IMR-90 (cell line): ENCODE results near the gene RAB37. TPM values are rescaled to one million over a fixed set of nuclear protein-coding genes. Genes with fewer than 3 reads are reported as not detected.

ENCODE experiments used
- ATAC-seq: fragments of 200-7000 bp; cut with Tn5 transposase; 2 replicates; pipeline ENCODE4 v1.9.1; 2020; ENCODE audit warnings: low read depth, mild to moderate bottlenecking, moderate library complexity
- BruUV-seq: library from RNA; stranded (reverse); fragments of 400-500 nt; replicated peaks from 2 replicates; lab custom pipeline; 2021; lab: Mats Ljungman, UMichigan
- CTCF ChIA-PET: fragments of 300-600 bp; formaldehyde crosslinking; extraction: SDS; loops from one replicate; lab custom pipeline; 2021; ENCODE audit warnings: antibody characterized with exemption; lab: Yijun Ruan, JAX
- POLR2A ChIA-PET: fragments of 300-600 bp; sonication (Branson Sonifier 250); formaldehyde crosslinking; loops from one replicate; lab custom pipeline; 2022; ENCODE audit warnings: antibody characterized with exemption; ENCODE audit not compliant: unreplicated experiment; lab: Charles Lee
- DNase-seq: peaks from one replicate; pipeline ENCODE4 v3.0.0; 2013
- H2AFZ ChIP-seq: replicated peaks from 2 replicates; pipeline ENCODE3; 2013; ENCODE audit warnings: low read length, mild to moderate bottlenecking; ENCODE audit not compliant: poor library complexity
- H2AK5ac ChIP-seq: 2 replicates; pipeline ENCODE4 v1.6.1; 2013; ENCODE audit warnings: low read depth, low read length, inconsistent platforms
- H2AK9ac ChIP-seq: replicated peaks from 2 replicates; pipeline ENCODE3; 2013; ENCODE audit warnings: mild to moderate bottlenecking, low read depth, low read length, moderate library complexity; ENCODE audit not compliant: poor library complexity
- H2BK120ac ChIP-seq: 2 replicates; pipeline ENCODE4 v1.6.1; 2013; ENCODE audit warnings: low read depth, low read length, inconsistent platforms
- H2BK15ac ChIP-seq: 3 replicates; pipeline ENCODE4 v1.6.1; 2013; ENCODE audit warnings: low read depth, low read length, inconsistent platforms
- H2BK20ac ChIP-seq: 2 replicates; pipeline ENCODE4 v1.6.1; 2013; ENCODE audit warnings: low read depth, mild to moderate bottlenecking, inconsistent platforms, low read length, moderate library complexity
- H2BK5ac ChIP-seq: 2 replicates; pipeline ENCODE4 v1.6.1; 2013; ENCODE audit warnings: mild to moderate bottlenecking, low read depth, low read length, inconsistent platforms; ENCODE audit not compliant: poor library complexity, severe bottlenecking
- H3K14ac ChIP-seq: replicated peaks from 2 replicates; pipeline ENCODE4 v1.6.1; 2013; ENCODE audit warnings: low read depth, low read length, inconsistent platforms
- H3K18ac ChIP-seq: 2 replicates; pipeline ENCODE4 v1.6.1; 2013; ENCODE audit warnings: low read depth, low read length, control low read depth
- H3K23ac ChIP-seq: 2 replicates; pipeline ENCODE4 v1.6.1; 2013; ENCODE audit warnings: low read depth, low read length, inconsistent platforms
- H3K27ac ChIP-seq: 2 replicates; pipeline ENCODE4 v1.5.1; 2013; ENCODE audit warnings: mild to moderate bottlenecking, control low read depth, low read length; ENCODE audit not compliant: insufficient read depth
- H3K27me3 ChIP-seq: 2 replicates; pipeline ENCODE4 v1.6.1; 2013; ENCODE audit warnings: low read length; ENCODE audit not compliant: control insufficient read depth, insufficient read depth
- H3K36me3 ChIP-seq: 2 replicates; pipeline ENCODE4 v1.6.1; 2013; ENCODE audit warnings: low read length, mixed read lengths; ENCODE audit not compliant: control insufficient read depth, insufficient read depth
- H3K4ac ChIP-seq: 2 replicates; pipeline ENCODE4 v1.6.1; 2013; ENCODE audit warnings: low read depth, low read length, inconsistent platforms
- H3K4me1 ChIP-seq: 2 replicates; pipeline ENCODE4 v1.6.1; 2013; ENCODE audit warnings: low read length, mixed read lengths; ENCODE audit not compliant: control insufficient read depth, insufficient read depth
- H3K4me2 ChIP-seq: 2 replicates; pipeline ENCODE4 v1.6.1; 2013; ENCODE audit warnings: low read depth, mild to moderate bottlenecking, control low read depth, low read length, moderate library complexity
- H3K4me3 ChIP-seq: 2 replicates; pipeline ENCODE4 v1.5.1; 2013; ENCODE audit warnings: low read depth, mild to moderate bottlenecking, control low read depth, low read length, moderate library complexity; ENCODE audit not compliant: insufficient read depth
- H3K56ac ChIP-seq: 2 replicates; pipeline ENCODE4 v1.6.1; 2013; ENCODE audit warnings: low read length, inconsistent platforms; ENCODE audit not compliant: insufficient read depth; ENCODE audit errors: extremely low read depth
- H3K79me1 ChIP-seq, 2 experiments: 2 replicates each; pipeline ENCODE4 v1.6.1; 2013; ENCODE audit warnings: low read length in 2 of 2, inconsistent platforms in 1 of 2, low read depth in 1 of 2
- H3K9ac ChIP-seq: 2 replicates; pipeline ENCODE4 v1.6.1; 2013; ENCODE audit warnings: low read depth, low read length, control low read depth
- H3K9me1 ChIP-seq: 2 replicates; pipeline ENCODE4 v1.6.1; 2013; ENCODE audit warnings: low read length, inconsistent platforms; ENCODE audit not compliant: insufficient read depth
- H3K9me3 ChIP-seq: 2 replicates; pipeline ENCODE4 v1.6.1; 2013; ENCODE audit warnings: low read length; ENCODE audit not compliant: control insufficient read depth, insufficient read depth
- H4K20me1 ChIP-seq: 2 replicates; pipeline ENCODE4 v1.6.1; 2013; ENCODE audit warnings: low read length, inconsistent platforms; ENCODE audit not compliant: insufficient read depth
- H4K5ac ChIP-seq: 2 replicates; pipeline ENCODE4 v1.6.1; 2013; ENCODE audit warnings: mild to moderate bottlenecking, low read depth, low read length, control low read depth
- H4K8ac ChIP-seq, 2 experiments: 2 replicates each; pipeline ENCODE4 v1.6.1; 2013; ENCODE audit warnings: low read depth in 2 of 2, low read length in 2 of 2, control low read depth in 1 of 2, inconsistent platforms in 1 of 2
- H4K91ac ChIP-seq: 2 replicates; pipeline ENCODE4 v1.6.1; 2013; ENCODE audit warnings: low read depth, low read length, inconsistent platforms; ENCODE audit not compliant: insufficient read depth
- BHLHE40 ChIP-seq: fragments of 150-350 bp; IDR thresholded peaks from 2 replicates; pipeline ENCODE4 v1.6.1; 2016; ENCODE audit warnings: mild to moderate bottlenecking, low read depth, low read length
- CEBPB ChIP-seq: IDR thresholded peaks from 2 replicates; pipeline ENCODE4 v1.6.1; 2012; ENCODE audit warnings: low read depth, low read length, improper control_type of control experiment
- CHD1 ChIP-seq: IDR thresholded peaks from 2 replicates; pipeline ENCODE4 v1.6.1; 2012; ENCODE audit warnings: low read depth, low read length, improper control_type of control experiment
- FOS ChIP-seq: fragments of 150-350 bp; IDR thresholded peaks from 2 replicates; pipeline ENCODE4 v1.6.1; 2016; ENCODE audit warnings: low read depth, low read length
- MAFK ChIP-seq: IDR thresholded peaks from 2 replicates; pipeline ENCODE4 v1.6.1; 2012; ENCODE audit warnings: low read depth, low read length, improper control_type of control experiment
- MAZ ChIP-seq: IDR thresholded peaks from 2 replicates; pipeline ENCODE4 v1.6.1; 2012; ENCODE audit warnings: low read depth, mild to moderate bottlenecking, low read length, improper control_type of control experiment, moderate library complexity, borderline replicate concordance
- NFE2L2 ChIP-seq: fragments of 150-350 bp; IDR thresholded peaks from 2 replicates; pipeline ENCODE4 v1.6.1; 2016; ENCODE audit warnings: low read depth, mild to moderate bottlenecking, low read length
- POLR2A ChIP-seq: IDR thresholded peaks from 2 replicates; pipeline ENCODE4 v1.6.1; 2012; ENCODE audit warnings: mild to moderate bottlenecking, low read depth, low read length
- RCOR1 ChIP-seq: IDR thresholded peaks from 2 replicates; pipeline ENCODE4 v1.6.1; 2012; ENCODE audit warnings: mild to moderate bottlenecking, low read length, improper control_type of control experiment; ENCODE audit not compliant: insufficient replicate concordance
- RFX5 ChIP-seq: IDR thresholded peaks from 2 replicates; pipeline ENCODE4 v1.8.0; 2012; ENCODE audit warnings: low read depth, mild to moderate bottlenecking, low read length, moderate library complexity
- SMC3 ChIP-seq: fragments of 150-350 bp; IDR thresholded peaks from 2 replicates; pipeline ENCODE4 v1.6.1; 2016; ENCODE audit warnings: low read depth, mild to moderate bottlenecking, antibody characterized with exemption, low read length, moderate library complexity
- whole genome bisulfite sequencing, 2 experiments: methylation state at CpG; one replicate each; pipeline versions ENCODE4 v1.1.5 to v1.1.7; 2013; ENCODE audit warnings: missing lambda C conversion rate in 2 of 2; ENCODE audit not compliant: insufficient read length in 1 of 2; ENCODE audit errors: extremely low coverage in 2 of 2; 5-methylcytosine and 5-hydroxymethylcytosine counted together
- dilution Hi-C: fragments of 300-500 bp; cut with HindIII; formaldehyde crosslinking; loops from one replicate; pipeline ENCODE4 v1.14.3; 2018; ENCODE audit warnings: low sequenced_read_pairs; ENCODE audit not compliant: unreplicated experiment
- in situ Hi-C: fragments of 300-500 bp; cut with MboI; formaldehyde crosslinking; loops from 3 replicates; pipeline ENCODE4 v1.14.3; 2019; ENCODE audit warnings: low sequenced_read_pairs, inconsistent platforms, mixed read lengths
- intact Hi-C: fragments of 100-400 bp; cut with micrococcal nuclease; formaldehyde crosslinking; loops from 2 replicates; pipeline ENCODE4 v1.10.0; 2022
- polyA plus RNA-seq, 3 experiments: library from polyadenylated mRNA; depleted of rRNA; stranded (reverse); fragments of >200 nt; gene quantifications; 2 replicates each; pipeline ENCODE4 v1.2.3, GENCODE V29; 2012; ENCODE audit warnings: low replicate concordance in 1 of 3
- total RNA-seq: library from RNA; depleted of rRNA; stranded (reverse); fragments of >200 nt; gene quantifications from 2 replicates; pipeline ENCODE4 v1.2.3, GENCODE V29; 2012
- TF ChIP-seq, protein P1 (sequence below): fragments of 150-350 bp; IDR thresholded peaks from 2 replicates; pipeline ENCODE4 v1.6.1; 2016; ENCODE audit warnings: low read depth, mild to moderate bottlenecking, low read length, moderate library complexity, borderline replicate concordance
- TF ChIP-seq, protein P2 (sequence below): conservative IDR thresholded peaks from 2 replicates; pipeline ENCODE4 v1.5.1; 2012; ENCODE audit warnings: mild to moderate bottlenecking, low read depth, low read length, improper control_type of control experiment
- TF ChIP-seq, protein P3 (sequence below): fragments of 150-350 bp; IDR thresholded peaks from 2 replicates; pipeline ENCODE4 v1.6.1; 2017; ENCODE audit warnings: mild to moderate bottlenecking, antibody characterized with exemption, low read length, low read depth

RAB37 gene
- total and polyA plus RNA-seq, 2 of the 4 experiments (the other 2 are of a cell fraction), result 0.19 TPM; not detected in 1

DNA sequence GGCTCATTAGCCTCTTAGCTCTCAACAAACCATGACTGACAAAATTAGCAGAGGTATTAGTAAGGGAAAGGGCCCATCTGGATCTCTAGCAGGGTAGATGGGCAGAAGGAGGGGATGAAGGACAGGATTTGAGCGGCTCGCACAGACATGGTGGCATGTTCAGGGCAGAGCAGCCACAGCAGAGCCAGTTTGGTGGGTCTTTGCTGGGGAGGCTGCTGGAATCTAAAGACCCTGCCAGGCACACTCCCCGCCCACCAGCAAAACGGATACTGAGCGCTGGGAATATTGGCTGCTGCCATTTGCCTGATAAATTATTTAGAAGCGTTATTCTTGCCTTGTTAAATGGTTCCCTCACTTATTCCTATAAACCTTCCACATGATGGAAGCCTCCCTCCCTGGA, 59.8 kb downstream of the RAB37 start:
- Histone ChIP-seq H3K18ac (no peak overlapping the region), H2BK5ac (no peak overlapping the region), H2BK15ac (no peak overlapping the region), H3K9ac (no peak overlapping the region), H4K8ac (no peak overlapping the region), H2AFZ (no peak overlapping the region), H3K56ac (no peak overlapping the region), H3K4me3 (no peak overlapping the region), H3K27me3 (no peaks in the 10 kb centered on the region), H4K91ac (no peak overlapping the region), H3K9me3 (no peaks in the 10 kb centered on the region), H2AK9ac (no peak overlapping the region), H4K20me1 (no peaks in the 10 kb centered on the region), H3K9me1 (no peaks in the 10 kb centered on the region), H3K14ac (no peak overlapping the region), H2BK20ac (no peak overlapping the region), H4K5ac (no peak overlapping the region), H3K36me3 (peaks cover 42% of the 10 kb centered on the region), H2BK120ac (no peak overlapping the region), H3K4me2 (no peak overlapping the region), H3K23ac (no peak overlapping the region), H3K79me1 (no peaks in the 10 kb centered on the region), H3K4ac (no peak overlapping the region), H3K27ac (no peak overlapping the region), H2AK5ac (no peak overlapping the region), H3K4me1 (no peaks in the 10 kb centered on the region)
- intact Hi-C loops (no loop called here), dilution Hi-C loops (no loop called here), in situ Hi-C loops (no loop called here)
- ChIA-PET CTCF (no interaction called here), POLR2A (no interaction called here)
- no TSS peak for BruUV-seq
- WGBS, 2 experiments, result 87% methylated on average over 3 of the region's 6 CpGs; no CpG with 5 or more reads in 1 of the 2 experiments
- no peak for ATAC-seq
- no peak for DNase-seq
- TF ChIP-seq, protein P1, sequence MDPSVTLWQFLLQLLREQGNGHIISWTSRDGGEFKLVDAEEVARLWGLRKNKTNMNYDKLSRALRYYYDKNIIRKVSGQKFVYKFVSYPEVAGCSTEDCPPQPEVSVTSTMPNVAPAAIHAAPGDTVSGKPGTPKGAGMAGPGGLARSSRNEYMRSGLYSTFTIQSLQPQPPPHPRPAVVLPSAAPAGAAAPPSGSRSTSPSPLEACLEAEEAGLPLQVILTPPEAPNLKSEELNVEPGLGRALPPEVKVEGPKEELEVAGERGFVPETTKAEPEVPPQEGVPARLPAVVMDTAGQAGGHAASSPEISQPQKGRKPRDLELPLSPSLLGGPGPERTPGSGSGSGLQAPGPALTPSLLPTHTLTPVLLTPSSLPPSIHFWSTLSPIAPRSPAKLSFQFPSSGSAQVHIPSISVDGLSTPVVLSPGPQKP, result no peak
- TF ChIP-seq CEBPB, result no peak
- TF ChIP-seq MAFK, result no peak
- TF ChIP-seq NFE2L2, result no peak
- no peak for TF ChIP-seq SMC3
- TF ChIP-seq, protein P2, sequence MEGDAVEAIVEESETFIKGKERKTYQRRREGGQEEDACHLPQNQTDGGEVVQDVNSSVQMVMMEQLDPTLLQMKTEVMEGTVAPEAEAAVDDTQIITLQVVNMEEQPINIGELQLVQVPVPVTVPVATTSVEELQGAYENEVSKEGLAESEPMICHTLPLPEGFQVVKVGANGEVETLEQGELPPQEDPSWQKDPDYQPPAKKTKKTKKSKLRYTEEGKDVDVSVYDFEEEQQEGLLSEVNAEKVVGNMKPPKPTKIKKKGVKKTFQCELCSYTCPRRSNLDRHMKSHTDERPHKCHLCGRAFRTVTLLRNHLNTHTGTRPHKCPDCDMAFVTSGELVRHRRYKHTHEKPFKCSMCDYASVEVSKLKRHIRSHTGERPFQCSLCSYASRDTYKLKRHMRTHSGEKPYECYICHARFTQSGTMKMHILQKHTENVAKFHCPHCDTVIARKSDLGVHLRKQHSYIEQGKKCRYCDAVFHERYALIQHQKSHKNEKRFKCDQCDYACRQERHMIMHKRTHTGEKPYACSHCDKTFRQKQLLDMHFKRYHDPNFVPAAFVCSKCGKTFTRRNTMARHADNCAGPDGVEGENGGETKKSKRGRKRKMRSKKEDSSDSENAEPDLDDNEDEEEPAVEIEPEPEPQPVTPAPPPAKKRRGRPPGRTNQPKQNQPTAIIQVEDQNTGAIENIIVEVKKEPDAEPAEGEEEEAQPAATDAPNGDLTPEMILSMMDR, result no peak
- TF ChIP-seq, protein P3, sequence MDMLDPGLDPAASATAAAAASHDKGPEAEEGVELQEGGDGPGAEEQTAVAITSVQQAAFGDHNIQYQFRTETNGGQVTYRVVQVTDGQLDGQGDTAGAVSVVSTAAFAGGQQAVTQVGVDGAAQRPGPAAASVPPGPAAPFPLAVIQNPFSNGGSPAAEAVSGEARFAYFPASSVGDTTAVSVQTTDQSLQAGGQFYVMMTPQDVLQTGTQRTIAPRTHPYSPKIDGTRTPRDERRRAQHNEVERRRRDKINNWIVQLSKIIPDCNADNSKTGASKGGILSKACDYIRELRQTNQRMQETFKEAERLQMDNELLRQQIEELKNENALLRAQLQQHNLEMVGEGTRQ, result no peak
- no peak for TF ChIP-seq CHD1
- TF ChIP-seq RCOR1, result no peak
- no peak for TF ChIP-seq FOS
- TF ChIP-seq RFX5, result no peak
- TF ChIP-seq MAZ, result no peak
- no peak for TF ChIP-seq POLR2A
- no peak for TF ChIP-seq BHLHE40
